Sigmoid colon (tissue), 7 donors: ENCODE results near the gene SLC6A3. TPM values are rescaled to one million over a fixed set of nuclear protein-coding genes. Genes with fewer than 3 reads are reported as not detected.

Experiments
- DNase-seq: peaks from one replicate; pipeline ENCODE4 v3.0.0-alpha.2; 2019
- H3K27ac ChIP-seq, 4 donors: fragments of 200-600 bp; sonication (generic); one replicate each; pipeline ENCODE4 v1.5.1; 2016 to 2019; ENCODE audit warnings: mild to moderate bottlenecking in 1 of 4
- H3K27me3 ChIP-seq, 3 donors: fragments of 200-600 bp; sonication (generic); one replicate each; pipeline ENCODE4 v1.5.1; 2019; ENCODE audit warnings: mild to moderate bottlenecking in 1 of 3
- H3K36me3 ChIP-seq, 4 donors: fragments of 200-600 bp; sonication (generic); one replicate each; pipeline ENCODE4 v1.5.1; 2016 to 2019
- H3K4me1 ChIP-seq, 4 donors: fragments of 200-600 bp; sonication (generic); one replicate each; pipeline ENCODE4 v1.5.1; 2017 to 2019
- H3K4me3 ChIP-seq, 4 donors: fragments of 200-600 bp; sonication (generic); one replicate each; pipeline ENCODE4 v1.5.1; 2017 to 2019; ENCODE audit warnings: mild to moderate bottlenecking in 2 of 4, moderate library complexity in 1 of 4
- H3K9me3 ChIP-seq, 4 donors: fragments of 200-600 bp in 3 of 4; sonication (generic) in 3 of 4; one replicate each; pipeline versions ENCODE4 v1.5.1 to v1.6.1; 2013 to 2019
- EP300 ChIP-seq, 4 donors: sonication (generic); formaldehyde crosslinking; IDR thresholded peaks; one replicate each; pipeline ENCODE4 v1.6.1; 2017; ENCODE audit warnings: antibody characterized with exemption in 4 of 4
- POLR2A ChIP-seq, 2 donors: fragments of 450-650 bp; IDR thresholded peaks; one replicate each; pipeline ENCODE4 v1.6.1; 2016; ENCODE audit warnings: antibody characterized with exemption in 2 of 2, mild to moderate bottlenecking in 2 of 2, moderate library complexity in 2 of 2
- POLR2AphosphoS5 ChIP-seq, 4 donors: sonication (generic); formaldehyde crosslinking; IDR thresholded peaks; one replicate each; pipeline ENCODE4 v1.6.1; 2017; ENCODE audit warnings: antibody characterized with exemption in 4 of 4
- WGBS, 2 donors: extraction: QIAGEN DNeasy Blood & Tissue Kit; methylation state at CpG; one replicate each; pipeline ENCODE4 v1.1.7; 2013; 5-methylcytosine and 5-hydroxymethylcytosine counted together
- intact Hi-C: fragments of 100-400 bp; cut with DNase I; formaldehyde crosslinking; loops from one replicate; pipeline ENCODE4 v1.15.1; 2023
- polyA plus RNA-seq, 3 donors: library from polyadenylated mRNA; stranded (reverse); fragments of 200-250 nt; gene quantifications; one replicate each; pipeline ENCODE4 v1.2.3, GENCODE V29; 2013
- total RNA-seq, 4 donors: library from RNA; depleted of rRNA; stranded (reverse); fragments of >200 nt; gene quantifications; one replicate each; pipeline ENCODE4 v1.1.0, GENCODE V29; 2016
- TF ChIP-seq, protein P1 (sequence below), 4 experiments: fragments of 450-650 bp in 3 of 4; fragments of 200-600 bp in 1 of 4; IDR thresholded peaks; one replicate each; pipeline ENCODE4 v1.5.1; 2016 to 2019; ENCODE audit warnings: antibody characterized with exemption in 4 of 4, mild to moderate bottlenecking in 3 of 4, moderate library complexity in 2 of 4
- donor health status: healthy with polysubstance abuse.
- donor health status: Bipolar disorder and iron deficiency.
- donor health status: healthy.

Gene SLC6A3
- total and polyA plus RNA-seq, 7 donors: 0.06 TPM; not detected in 6

DNA sequence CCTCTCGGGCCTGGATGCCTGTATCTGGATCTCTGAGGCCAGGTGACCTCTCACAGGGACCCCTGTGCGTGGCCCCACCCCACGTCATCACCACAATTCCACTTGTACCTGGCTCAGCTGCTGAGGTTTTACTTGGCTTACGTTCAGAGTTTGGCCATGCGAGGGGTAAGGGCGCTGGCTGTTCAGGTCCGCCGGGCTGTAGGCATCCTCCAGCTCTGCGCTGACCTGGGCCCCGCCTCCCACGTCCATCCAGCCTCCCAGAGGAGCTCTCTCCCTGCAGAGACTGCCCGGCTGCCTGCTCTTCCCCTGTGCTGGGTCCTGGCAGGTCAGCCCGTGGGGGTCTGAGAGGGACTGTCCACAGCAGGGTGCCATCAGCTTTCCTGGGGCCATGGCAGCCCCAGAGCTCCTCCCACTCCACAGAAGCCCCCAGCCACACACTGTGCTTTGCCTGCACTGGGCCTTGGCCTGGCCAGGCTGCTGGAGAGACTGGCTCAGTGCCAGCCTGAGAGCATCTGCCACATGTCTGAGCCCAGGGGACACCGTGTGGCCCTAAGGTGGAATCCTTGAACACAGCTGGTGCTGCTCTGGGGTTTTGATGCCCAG, 43.6 kb downstream of the SLC6A3 start:
- 42 to 58% methylated on average over 14 of the region's 14 CpGs for WGBS, 2 donors
- intact Hi-C loops: no loop called here
- peaks cover 0 to 31% (median 0%) of the 10 kb centered on the region in 3 donors for H3K27me3 ChIP-seq

DNA sequence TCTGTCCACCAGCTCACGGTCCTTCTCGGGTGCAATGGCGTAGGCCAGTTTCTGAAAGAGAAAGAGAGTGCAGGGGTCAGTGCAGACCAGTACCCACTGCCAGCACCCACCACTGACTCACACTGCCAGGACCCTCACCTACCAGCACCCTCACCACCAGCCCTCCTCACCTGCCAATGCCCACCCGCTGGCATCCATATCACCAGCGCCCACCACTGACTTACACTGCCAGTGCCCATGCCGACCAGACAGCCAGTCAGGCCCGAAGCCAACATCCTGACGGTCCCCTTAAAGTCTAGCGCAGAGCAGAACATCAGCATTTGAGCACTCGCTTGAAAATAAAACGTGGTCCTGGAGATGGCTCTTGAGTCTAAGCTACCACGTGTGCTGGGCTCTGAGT, 44.3 kb downstream of the SLC6A3 start:
- no peaks in the 10 kb centered on the region for H3K36me3 ChIP-seq
- no peaks in the 10 kb centered on the region for H3K4me1 ChIP-seq
- no peak overlapping the region for H3K27ac ChIP-seq
- TF ChIP-seq POLR2A (IDR thresholded peaks at IDR 0.05) (no peak), POLR2AphosphoS5 (IDR thresholded peaks at IDR 0.05) (no peak)
- TF ChIP-seq, protein P1, sequence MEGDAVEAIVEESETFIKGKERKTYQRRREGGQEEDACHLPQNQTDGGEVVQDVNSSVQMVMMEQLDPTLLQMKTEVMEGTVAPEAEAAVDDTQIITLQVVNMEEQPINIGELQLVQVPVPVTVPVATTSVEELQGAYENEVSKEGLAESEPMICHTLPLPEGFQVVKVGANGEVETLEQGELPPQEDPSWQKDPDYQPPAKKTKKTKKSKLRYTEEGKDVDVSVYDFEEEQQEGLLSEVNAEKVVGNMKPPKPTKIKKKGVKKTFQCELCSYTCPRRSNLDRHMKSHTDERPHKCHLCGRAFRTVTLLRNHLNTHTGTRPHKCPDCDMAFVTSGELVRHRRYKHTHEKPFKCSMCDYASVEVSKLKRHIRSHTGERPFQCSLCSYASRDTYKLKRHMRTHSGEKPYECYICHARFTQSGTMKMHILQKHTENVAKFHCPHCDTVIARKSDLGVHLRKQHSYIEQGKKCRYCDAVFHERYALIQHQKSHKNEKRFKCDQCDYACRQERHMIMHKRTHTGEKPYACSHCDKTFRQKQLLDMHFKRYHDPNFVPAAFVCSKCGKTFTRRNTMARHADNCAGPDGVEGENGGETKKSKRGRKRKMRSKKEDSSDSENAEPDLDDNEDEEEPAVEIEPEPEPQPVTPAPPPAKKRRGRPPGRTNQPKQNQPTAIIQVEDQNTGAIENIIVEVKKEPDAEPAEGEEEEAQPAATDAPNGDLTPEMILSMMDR (IDR thresholded peaks at IDR 0.05): no peak
- peaks cover 0 to 5% (median 0%) of the 10 kb centered on the region in 4 donors for H3K9me3 ChIP-seq
- no peak for DNase-seq
- H3K4me3 ChIP-seq: no peak overlapping the region
- intact Hi-C loops: no loop called here
- WGBS, 2 donors: 81 to 83% methylated on average over 12 of the region's 12 CpGs
- peaks cover 0 to 30% (median 1%) of the 10 kb centered on the region in 3 donors for H3K27me3 ChIP-seq

More for the DNA sequence above, 43.6 kb downstream of the SLC6A3 start:
- TF ChIP-seq, protein P1 (IDR thresholded peaks at IDR 0.05): no peak
- no peak for TF ChIP-seq POLR2A (IDR thresholded peaks at IDR 0.05)
- TF ChIP-seq EP300 (IDR thresholded peaks at IDR 0.05): no peak
- no peak for TF ChIP-seq POLR2AphosphoS5 (IDR thresholded peaks at IDR 0.05)
- no peak overlapping the region for H3K27ac ChIP-seq
- H3K36me3 ChIP-seq: no peaks in the 10 kb centered on the region
- peaks cover 0 to 5% (median 0%) of the 10 kb centered on the region in 4 donors for H3K9me3 ChIP-seq
- no peak overlapping the region for H3K4me3 ChIP-seq
- H3K4me1 ChIP-seq: no peaks in the 10 kb centered on the region
- no peak for DNase-seq

DNA sequence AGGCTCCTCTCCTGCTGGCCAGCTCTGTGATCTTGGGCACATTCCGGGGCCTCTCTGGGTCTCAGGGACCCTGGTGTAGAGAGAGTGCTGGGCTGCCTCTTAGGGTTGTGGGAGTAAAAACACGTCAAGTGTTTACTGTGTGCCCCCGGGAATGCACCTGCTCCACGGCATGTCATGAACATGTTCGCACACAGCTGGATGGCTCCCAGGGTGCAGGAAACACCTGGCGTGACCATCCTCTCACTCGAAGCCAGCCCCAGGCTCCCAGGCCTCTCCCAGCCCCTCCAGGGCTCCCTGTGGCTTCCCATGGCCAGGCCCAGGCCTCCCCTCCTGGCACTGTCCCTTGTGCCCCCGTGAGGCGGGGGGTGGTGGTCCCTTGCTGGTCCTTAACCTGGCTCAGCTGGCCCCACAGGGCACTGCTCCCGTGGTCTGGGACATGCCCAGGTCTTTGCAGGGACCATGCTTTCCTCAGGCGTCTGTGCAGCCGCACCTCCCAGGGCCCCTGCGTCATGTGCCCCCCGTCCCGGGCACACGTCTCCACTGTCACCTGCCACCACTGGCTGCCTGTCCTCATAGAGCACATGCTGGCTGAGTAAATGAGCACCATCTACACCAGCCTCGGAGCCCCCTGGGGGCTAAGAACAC, 44.9 kb downstream of the SLC6A3 start:
- no peaks in the 10 kb centered on the region for H3K4me1 ChIP-seq
- intact Hi-C loops: no loop called here
- TF ChIP-seq POLR2A (IDR thresholded peaks at IDR 0.05) (no peak), POLR2AphosphoS5 (IDR thresholded peaks at IDR 0.05) (no peak), EP300 (IDR thresholded peaks at IDR 0.05) (no peak)
- TF ChIP-seq, protein P1 (IDR thresholded peaks at IDR 0.05): no peak
- DNase-seq: no peak
- peaks cover 0 to 5% (median 0%) of the 10 kb centered on the region in 4 donors for H3K9me3 ChIP-seq
- H3K27ac ChIP-seq: no peak overlapping the region
- WGBS, 2 donors: 72 to 75% methylated on average over 17 of the region's 17 CpGs
- no peaks in the 10 kb centered on the region for H3K36me3 ChIP-seq
- no peak overlapping the region for H3K4me3 ChIP-seq
- H3K27me3 ChIP-seq: peaks cover 0 to 33% (median 7%) of the 10 kb centered on the region in 3 donors

DNA sequence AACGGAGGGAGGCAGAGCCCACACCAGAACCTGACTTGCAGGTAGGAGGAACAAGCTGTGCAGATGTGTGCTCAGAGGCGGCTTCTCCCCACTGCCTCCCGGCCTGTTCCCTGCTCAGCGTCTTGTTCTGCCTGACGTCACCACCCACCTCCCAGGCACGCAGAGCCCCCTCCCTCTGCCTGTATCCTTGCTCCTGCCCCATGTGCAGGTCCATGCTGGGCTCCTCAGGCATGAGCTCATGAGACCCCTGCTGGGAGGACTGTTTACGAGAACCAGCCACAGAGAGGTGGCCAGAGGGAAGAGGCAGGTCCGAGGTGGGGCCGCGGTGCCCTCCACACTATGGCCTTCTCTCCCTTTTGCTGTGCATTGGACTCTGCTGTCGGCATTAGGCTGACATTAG, 45.5 kb downstream of the SLC6A3 start:
- WGBS, 2 donors: 71 to 77% methylated on average over 11 of the region's 11 CpGs
- Histone ChIP-seq H3K27ac (no peak overlapping the region), H3K36me3 (no peaks in the 10 kb centered on the region), H3K27me3 (peaks cover 0 to 35% (median 13%) of the 10 kb centered on the region in 3 donors), H3K9me3 (peaks cover 0 to 5% (median 0%) of the 10 kb centered on the region in 4 donors), H3K4me1 (no peaks in the 10 kb centered on the region), H3K4me3 (no peak overlapping the region)
- intact Hi-C loops: no loop called here
- no peak for DNase-seq
- TF ChIP-seq, protein P1 (IDR thresholded peaks at IDR 0.05): no peak
- TF ChIP-seq EP300 (IDR thresholded peaks at IDR 0.05) (no peak), POLR2AphosphoS5 (IDR thresholded peaks at IDR 0.05) (no peak), POLR2A (IDR thresholded peaks at IDR 0.05) (no peak)
